HUES6 (cell line): Measurements from ENCODE around the gene PDE6A.

Source experiments
- H3K27ac ChIP-seq: 2 replicates; pipeline ENCODE4 v1.7.0; 2013; ENCODE audit warnings: low read depth, mild to moderate bottlenecking, low read length, inconsistent platforms
- H3K27me3 ChIP-seq: 2 replicates; pipeline ENCODE4 v1.6.1; 2013; ENCODE audit warnings: low read length; ENCODE audit not compliant: control insufficient read depth, insufficient read depth
- H3K36me3 ChIP-seq: 2 replicates; pipeline ENCODE4 v1.6.1; 2013; ENCODE audit warnings: low read length; ENCODE audit not compliant: control insufficient read depth, insufficient read depth
- H3K4me1 ChIP-seq: 2 replicates; pipeline ENCODE4 v1.6.1; 2013; ENCODE audit warnings: low read length; ENCODE audit not compliant: control insufficient read depth, insufficient read depth
- H3K4me3 ChIP-seq: 2 replicates; pipeline ENCODE4 v1.5.1; 2013; ENCODE audit warnings: low read depth, low read length
- H3K9ac ChIP-seq: one replicate; pipeline ENCODE4 v1.6.1; 2013; ENCODE audit warnings: mild to moderate bottlenecking, low read length
- H3K9me3 ChIP-seq: 2 replicates; pipeline ENCODE4 v1.6.1; 2013; ENCODE audit warnings: low read depth, low read length; ENCODE audit not compliant: control insufficient read depth, insufficient read depth

Gene PDE6A

DNA sequence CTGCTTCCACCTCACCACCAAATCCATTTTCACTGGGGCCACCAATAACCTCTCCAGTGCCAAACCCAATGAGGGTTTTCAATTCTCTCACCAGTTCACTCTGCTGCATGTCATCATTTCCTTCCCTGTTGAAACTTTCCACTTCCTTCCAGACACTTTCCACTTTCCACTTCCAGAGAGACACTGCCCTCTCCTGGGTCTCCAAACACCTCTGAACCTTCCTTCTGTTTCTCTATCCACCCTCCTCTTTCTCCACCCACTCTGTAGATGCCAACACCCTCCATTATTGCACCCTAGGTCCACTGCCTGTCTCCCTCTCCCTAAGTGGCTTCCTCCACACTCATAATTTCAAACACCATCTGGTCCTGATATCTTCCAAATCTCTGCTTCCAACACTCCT lies 39.6 kb downstream of the PDE6A start:
- Histone ChIP-seq H3K27ac (no peak overlapping the region), H3K9me3 (no peaks in the 10 kb centered on the region), H3K4me1 (no peaks in the 10 kb centered on the region), H3K9ac (no peak overlapping the region), H3K27me3 (no peaks in the 10 kb centered on the region), H3K4me3 (no peak overlapping the region), H3K36me3 (no peaks in the 10 kb centered on the region)

DNA sequence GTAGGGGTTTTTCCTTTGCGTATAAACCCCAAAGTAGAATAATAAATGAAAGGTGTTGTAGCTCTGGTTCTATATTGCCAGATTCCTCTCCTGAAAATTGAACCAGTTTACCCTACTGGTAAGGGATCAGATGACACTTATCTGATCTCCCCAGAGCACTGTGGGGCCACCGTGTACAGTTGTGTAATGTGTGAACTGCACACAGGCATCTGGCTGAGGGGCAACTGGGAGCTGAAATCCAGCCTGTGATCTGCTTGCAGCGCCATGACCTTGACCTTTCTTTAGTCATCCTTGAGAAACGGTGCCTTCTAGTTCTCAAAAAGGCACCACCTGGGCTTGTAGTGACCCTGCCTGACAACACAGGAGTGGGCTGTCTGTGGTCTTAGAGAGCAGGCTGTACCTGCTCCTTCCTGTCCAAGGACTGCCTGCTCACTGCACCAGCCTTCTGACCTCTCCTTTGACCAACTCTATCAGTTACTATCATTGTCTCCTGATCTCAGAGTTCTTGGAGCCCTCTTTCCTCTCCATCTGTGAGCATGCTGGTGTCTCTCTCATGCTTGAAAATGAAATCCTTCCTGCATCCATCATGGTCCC lies 40.2 kb downstream of the PDE6A start:
- H3K9ac ChIP-seq = no peak overlapping the region
- no peaks in the 10 kb centered on the region for H3K4me1 ChIP-seq
- no peaks in the 10 kb centered on the region for H3K27me3 ChIP-seq
- no peak overlapping the region for H3K4me3 ChIP-seq
- H3K36me3 ChIP-seq = no peaks in the 10 kb centered on the region
- no peaks in the 10 kb centered on the region for H3K9me3 ChIP-seq
- no peak overlapping the region for H3K27ac ChIP-seq

DNA sequence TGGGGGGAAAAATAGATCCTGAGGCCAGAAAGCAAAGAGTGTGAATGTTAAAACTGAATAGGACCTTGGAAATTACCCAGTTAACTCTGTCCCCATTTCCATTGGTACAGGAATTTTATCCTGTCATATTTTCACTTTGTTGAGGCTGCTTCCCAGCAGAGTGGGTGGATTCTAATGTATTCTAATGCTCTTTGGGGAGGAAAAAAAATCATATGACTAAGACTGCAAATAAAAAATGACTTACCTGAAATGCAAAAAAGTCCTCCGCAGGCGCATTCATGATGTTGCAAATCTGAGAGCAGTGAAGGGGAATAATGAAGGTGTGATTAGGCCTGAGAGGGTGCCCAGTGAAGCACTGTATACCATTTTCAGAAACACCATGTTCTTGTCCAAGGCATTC lies 41.2 kb downstream of the PDE6A start:
- no peaks in the 10 kb centered on the region for H3K36me3 ChIP-seq
- H3K27ac ChIP-seq = no peak overlapping the region
- H3K27me3 ChIP-seq = no peaks in the 10 kb centered on the region
- H3K4me1 ChIP-seq = no peaks in the 10 kb centered on the region
- no peak overlapping the region for H3K4me3 ChIP-seq
- H3K9ac ChIP-seq = no peak overlapping the region
- no peaks in the 10 kb centered on the region for H3K9me3 ChIP-seq

DNA sequence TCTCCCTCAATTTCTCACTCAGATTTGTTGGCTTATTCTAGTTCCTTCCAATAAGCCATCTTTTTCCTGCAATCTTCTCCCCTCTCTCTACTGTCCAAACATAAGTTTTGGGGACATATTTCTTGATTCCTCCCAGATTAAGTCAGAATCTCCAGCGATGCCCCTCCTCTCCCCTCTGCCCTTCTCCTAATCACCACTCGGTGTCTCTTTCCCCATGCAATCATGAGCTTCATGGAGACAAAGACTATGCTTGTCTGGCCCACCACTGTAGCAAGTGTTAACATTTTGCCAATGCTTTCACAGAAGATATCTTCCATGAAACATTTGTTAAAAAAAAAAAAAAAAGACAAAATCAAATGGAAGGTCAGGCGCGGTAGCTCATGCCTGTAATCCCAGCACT lies 42.4 kb downstream of the PDE6A start:
- H3K27ac ChIP-seq = no peak overlapping the region
- H3K36me3 ChIP-seq = no peaks in the 10 kb centered on the region
- H3K4me3 ChIP-seq = no peak overlapping the region
- H3K9me3 ChIP-seq = no peaks in the 10 kb centered on the region
- H3K9ac ChIP-seq = no peak overlapping the region
- H3K27me3 ChIP-seq = no peaks in the 10 kb centered on the region
- H3K4me1 ChIP-seq = no peaks in the 10 kb centered on the region

- H3K9ac ChIP-seq = no peak overlapping the region
- H3K4me3 ChIP-seq = no peak overlapping the region
These were observed 43.1 kb downstream of the PDE6A start for GRCh38 chr5:149901511-149901910.

GRCh38 chr5:149900390-149900789 lies 44.2 kb downstream of the PDE6A start:
- no peaks in the 10 kb centered on the region for H3K9me3 ChIP-seq
- no peak overlapping the region for H3K4me3 ChIP-seq
- no peaks in the 10 kb centered on the region for H3K27me3 ChIP-seq
- no peaks in the 10 kb centered on the region for H3K36me3 ChIP-seq
- no peaks in the 10 kb centered on the region for H3K4me1 ChIP-seq
- H3K9ac ChIP-seq = no peak overlapping the region
- H3K27ac ChIP-seq = no peak overlapping the region

More at GRCh38 chr5:149901511-149901910, 43.1 kb downstream of the PDE6A start:
- Histone ChIP-seq H3K27ac (no peak overlapping the region), H3K27me3 (no peaks in the 10 kb centered on the region), H3K4me1 (no peaks in the 10 kb centered on the region), H3K36me3 (no peaks in the 10 kb centered on the region), H3K9me3 (no peaks in the 10 kb centered on the region)

GRCh38 chr5:149898811-149899210 lies 45.8 kb downstream of the PDE6A start:
- H3K27me3 ChIP-seq = no peaks in the 10 kb centered on the region
- no peaks in the 10 kb centered on the region for H3K36me3 ChIP-seq
- H3K9me3 ChIP-seq = no peaks in the 10 kb centered on the region
- no peak overlapping the region for H3K4me3 ChIP-seq
- H3K9ac ChIP-seq = no peak overlapping the region
- H3K27ac ChIP-seq = no peak overlapping the region
- no peaks in the 10 kb centered on the region for H3K4me1 ChIP-seq

DNA sequence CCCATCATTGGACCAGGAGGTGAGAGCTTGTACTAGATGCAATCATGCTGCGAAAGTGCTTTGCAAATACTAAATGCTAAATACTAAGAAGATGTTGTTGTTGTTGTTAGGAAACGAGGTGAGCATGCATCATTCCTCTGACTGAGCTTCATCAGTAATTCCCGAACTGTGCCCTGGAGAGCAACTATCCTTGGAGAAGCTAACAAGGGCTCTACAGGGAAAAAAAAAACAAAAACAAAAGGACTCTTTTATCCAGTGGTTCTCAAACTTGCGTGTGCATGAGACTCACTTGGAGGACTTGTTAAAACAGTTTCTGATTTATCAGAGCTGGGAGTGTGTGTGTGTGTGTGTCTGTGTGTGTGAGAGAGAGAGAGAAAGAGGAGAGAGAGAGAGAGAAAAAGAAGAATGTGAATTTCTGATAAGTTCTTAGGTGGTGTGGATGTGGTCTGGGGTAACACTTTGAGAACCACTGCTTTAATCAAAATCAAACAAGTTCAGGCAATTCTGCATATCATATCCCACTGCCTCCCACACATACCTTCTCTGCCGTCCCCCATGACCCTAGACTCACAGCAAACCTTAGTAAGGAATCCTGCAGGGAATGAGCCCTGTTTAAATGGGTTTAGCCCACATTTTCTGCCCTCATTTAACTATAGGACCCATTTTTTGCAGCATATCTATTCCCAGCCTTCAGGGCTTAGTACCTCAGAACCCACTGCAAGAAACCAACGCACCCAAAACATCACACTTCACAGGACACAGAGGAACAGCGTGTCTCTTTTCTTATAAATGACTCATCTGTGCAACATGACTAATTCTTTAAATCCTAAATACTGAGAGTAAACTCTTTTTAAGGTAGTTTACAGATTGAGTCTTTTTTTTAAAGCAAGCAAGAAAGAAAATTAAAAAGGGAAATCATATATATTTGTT lies 48.9 kb downstream of the PDE6A start:
- H3K27me3 ChIP-seq = no peaks in the 10 kb centered on the region
- no peaks in the 10 kb centered on the region for H3K36me3 ChIP-seq

GRCh38 chr5:149894237-149894636 lies 50.4 kb downstream of the PDE6A start:
- Histone ChIP-seq H3K27me3 (no peaks in the 10 kb centered on the region), H3K27ac (no peak overlapping the region), H3K9ac (no peak overlapping the region), H3K4me1 (no peaks in the 10 kb centered on the region), H3K36me3 (no peaks in the 10 kb centered on the region), H3K4me3 (no peak overlapping the region), H3K9me3 (no peaks in the 10 kb centered on the region)

More for the DNA sequence above, 48.9 kb downstream of the PDE6A start:
- H3K9ac ChIP-seq = no peak overlapping the region
- H3K4me1 ChIP-seq = no peaks in the 10 kb centered on the region
- H3K9me3 ChIP-seq = no peaks in the 10 kb centered on the region
- H3K4me3 ChIP-seq = no peak overlapping the region
- H3K27ac ChIP-seq = no peak overlapping the region

DNA sequence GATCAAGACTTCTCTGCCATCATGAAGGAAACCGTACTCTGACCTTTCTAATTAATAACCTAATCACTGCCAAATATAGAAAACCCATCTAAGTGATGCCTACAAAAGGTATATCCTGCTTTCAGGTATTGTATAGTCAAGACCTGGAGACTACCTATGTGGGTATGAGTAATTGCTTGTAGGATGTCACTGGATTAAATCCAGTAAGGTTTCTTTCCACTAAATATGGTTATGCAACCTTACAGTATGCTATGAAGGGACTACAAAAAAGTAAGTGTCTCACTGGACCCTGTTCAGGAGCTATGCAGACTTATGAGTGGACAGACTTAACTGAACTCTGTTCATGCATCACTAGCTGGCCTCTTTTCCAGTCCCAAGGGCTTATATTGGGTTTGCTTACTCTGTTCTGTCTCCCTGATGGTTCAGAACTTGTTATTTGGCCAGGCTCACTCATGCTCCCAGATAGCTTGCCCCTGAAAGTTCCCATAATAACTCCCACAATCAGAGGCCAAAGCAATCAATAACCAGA lies 51.1 kb downstream of the PDE6A start:
- no peak overlapping the region for H3K27ac ChIP-seq
- no peaks in the 10 kb centered on the region for H3K27me3 ChIP-seq
- no peaks in the 10 kb centered on the region for H3K4me1 ChIP-seq
- no peaks in the 10 kb centered on the region for H3K36me3 ChIP-seq
- no peak overlapping the region for H3K4me3 ChIP-seq
- H3K9me3 ChIP-seq = no peaks in the 10 kb centered on the region
- no peak overlapping the region for H3K9ac ChIP-seq

DNA sequence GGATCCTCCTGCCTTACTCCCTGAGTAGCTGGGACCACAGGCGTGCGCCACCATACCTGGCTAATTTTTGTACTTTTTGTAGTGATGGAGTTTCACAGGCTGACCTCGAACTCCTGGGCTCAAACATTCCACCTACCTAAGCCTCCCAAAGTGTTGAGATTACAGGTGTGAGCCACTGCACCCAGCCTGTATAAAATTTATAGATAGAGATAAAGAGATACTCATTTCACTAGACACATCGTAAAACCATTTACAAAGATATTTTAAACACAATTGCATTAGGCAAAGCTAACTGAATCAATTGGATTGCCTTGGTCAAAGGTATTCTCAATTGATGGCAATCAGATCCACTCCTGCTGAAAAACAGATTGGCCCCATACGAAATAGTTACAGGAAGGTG lies 52.0 kb downstream of the PDE6A start:
- no peaks in the 10 kb centered on the region for H3K36me3 ChIP-seq

More for the DNA sequence above, 52.0 kb downstream of the PDE6A start:
- no peaks in the 10 kb centered on the region for H3K27me3 ChIP-seq
- no peak overlapping the region for H3K27ac ChIP-seq
- no peaks in the 10 kb centered on the region for H3K9me3 ChIP-seq
- no peak overlapping the region for H3K4me3 ChIP-seq
- no peak overlapping the region for H3K9ac ChIP-seq
- no peaks in the 10 kb centered on the region; the same call in 1 of the 2 replicates for H3K4me1 ChIP-seq
